ENCODE data around the gene ATXN1. TPM values are rescaled to one million over a fixed set of nuclear protein-coding genes. Genes with fewer than 3 reads are reported as not detected.

The ATXN1 gene
- total and polyA plus RNA-seq, 2 of the 8 experiments (the other 6 are each of a cell fraction or from before 2014, with no cell fraction given) = 1.6 to 4.0 TPM

- TF ChIP-seq USF2 (IDR thresholded peaks at IDR 0.05; ENCODE audit: low read length) (0 out of 2 replicates have a peak, but pooled peaks have one; percentile 36), POLR2AphosphoS5 (IDR thresholded peaks at IDR 0.05; ENCODE audit: low read depth, low read length) (no peak), BRCA1 (IDR thresholded peaks at IDR 0.05; ENCODE audit: low read depth, low read length) (no peak), TCF12 (IDR thresholded peaks at IDR 0.05; ENCODE audit: low read depth, low read length) (no peak)
Measured at GRCh38 chr6:16770701-16771569, 9.7 kb upstream of the ATXN1 start (continued).
